GM21526 (cell line): ENCODE results near the gene NPAS3.

ENCODE experiments used
- ATAC-seq: cut with Tn5 transposase; IDR thresholded peaks from one replicate; pipeline ENCODE4 v1.9.1; 2021; ENCODE audit warnings: moderate library complexity; ENCODE audit not compliant: unreplicated experiment, low FRiP score

NPAS3 gene

GRCh38 chr14:33404964-33405574, 466.4 kb downstream of the NPAS3 start:
- no peak for ATAC-seq

GRCh38 chr14:33406766-33407165, 468.1 kb downstream of the NPAS3 start:
- ATAC-seq = no peak

GRCh38 chr14:33408291-33408690, 469.6 kb downstream of the NPAS3 start:
- no peak for ATAC-seq

- ATAC-seq = no peak
Observed at GRCh38 chr14:33412450-33412849, 473.8 kb downstream of the NPAS3 start.

- ATAC-seq = no peak
Observed at GRCh38 chr14:33413381-33413780, 474.7 kb downstream of the NPAS3 start.

GRCh38 chr14:33414041-33414440, 475.4 kb downstream of the NPAS3 start:
- ATAC-seq = no peak

GRCh38 chr14:33420051-33420627, 481.5 kb downstream of the NPAS3 start:
- no peak for ATAC-seq

- ATAC-seq = no peak
Observed at GRCh38 chr14:33430414-33431035, 491.8 kb downstream of the NPAS3 start.

- ATAC-seq = no peak
Observed at GRCh38 chr14:33432407-33433023, 493.8 kb downstream of the NPAS3 start.

- ATAC-seq = no peak
Observed at GRCh38 chr14:33433396-33433795, 494.7 kb downstream of the NPAS3 start.

- no peak for ATAC-seq
Observed at GRCh38 chr14:33435911-33436689, 497.4 kb downstream of the NPAS3 start.

GRCh38 chr14:33441633-33442032, 503.0 kb downstream of the NPAS3 start:
- no peak for ATAC-seq

GRCh38 chr14:33444136-33444535, 505.5 kb downstream of the NPAS3 start:
- ATAC-seq = no peak

GRCh38 chr14:33449268-33449667, 510.6 kb downstream of the NPAS3 start:
- no peak for ATAC-seq

- no peak for ATAC-seq
Observed at GRCh38 chr14:33449703-33450395, 511.2 kb downstream of the NPAS3 start.

GRCh38 chr14:33450416-33450815, 511.7 kb downstream of the NPAS3 start:
- no peak for ATAC-seq

GRCh38 chr14:33451211-33451610, 512.5 kb downstream of the NPAS3 start:
- no peak for ATAC-seq

GRCh38 chr14:33452995-33453394, 514.3 kb downstream of the NPAS3 start:
- no peak for ATAC-seq

GRCh38 chr14:33454022-33454595, 515.4 kb downstream of the NPAS3 start:
- ATAC-seq = no peak

GRCh38 chr14:33454707-33455106, 516.0 kb downstream of the NPAS3 start:
- ATAC-seq = no peak
